Bronchial epithelial cell (primary cell): ENCODE measurements around the gene SPTBN1. TPM values are rescaled to one million over a fixed set of nuclear protein-coding genes. Genes with fewer than 3 reads are reported as not detected.

ENCODE experiments used
- DNase-seq: peaks from one replicate; pipeline ENCODE4 v3.0.0-alpha.2; 2010; ENCODE audit warnings: low read depth
- FAIRE-seq: peaks from 2 replicates; lab custom pipeline; 2011; peaks lifted over from hg19 to GRCh38; lab: Jason Lieb, UNC
- H3K27me3 ChIP-seq: 2 replicates; pipeline ENCODE4 v1.5.1; 2011; ENCODE audit warnings: low read length; ENCODE audit not compliant: control insufficient read depth, insufficient read depth
- H3K36me3 ChIP-seq: 2 replicates; pipeline ENCODE4 v1.5.1; 2011; ENCODE audit warnings: low read length; ENCODE audit not compliant: control insufficient read depth, insufficient read depth
- H3K4me3 ChIP-seq: 2 replicates; pipeline ENCODE4 v1.5.1; 2011; ENCODE audit warnings: mild to moderate bottlenecking, low read depth, low read length, control low read depth
- CTCF ChIP-seq: IDR thresholded peaks from 2 replicates; pipeline ENCODE4 v1.5.1; 2011; ENCODE audit warnings: mild to moderate bottlenecking, moderate library complexity, low read length, control low read depth, inconsistent platforms; ENCODE audit not compliant: insufficient read depth, severe bottlenecking
- total RNA-seq: library from RNA; depleted of rRNA; stranded (reverse); fragments of >200 nt; gene quantifications from 2 replicates; pipeline ENCODE4 v1.2.1, GENCODE V29; 2014

The SPTBN1 gene
- total RNA-seq, 1 donor from 2014 or later: 339 TPM

GRCh38 chr2:54636415-54637139 lies 180.4 kb downstream of the SPTBN1 start:
- H3K4me3 ChIP-seq: no peak overlapping the region
- peaks cover 38% of the 10 kb centered on the region for H3K36me3 ChIP-seq
- no peak for TF ChIP-seq CTCF
- FAIRE-seq: no peak
- no peaks in the 10 kb centered on the region for H3K27me3 ChIP-seq
- no peak for DNase-seq

- FAIRE-seq: no peak
Measured at GRCh38 chr2:54638103-54638502, 182.0 kb downstream of the SPTBN1 start.

GRCh38 chr2:54638774-54639187 lies 182.7 kb downstream of the SPTBN1 start:
- Histone ChIP-seq H3K27me3 (no peaks in the 10 kb centered on the region), H3K36me3 (peaks cover 35% of the 10 kb centered on the region)
- DNase-seq: no peak

More at GRCh38 chr2:54638103-54638502, 182.0 kb downstream of the SPTBN1 start:
- H3K36me3 ChIP-seq: peaks cover 37% of the 10 kb centered on the region
- no peaks in the 10 kb centered on the region for H3K27me3 ChIP-seq
- no peak for DNase-seq
- H3K4me3 ChIP-seq: no peak overlapping the region
- TF ChIP-seq CTCF: no peak

GRCh38 chr2:54639609-54640008 lies 183.5 kb downstream of the SPTBN1 start:
- peaks cover 36% of the 10 kb centered on the region for H3K36me3 ChIP-seq
- no peaks in the 10 kb centered on the region for H3K27me3 ChIP-seq
- DNase-seq (no peak), FAIRE-seq (no peak)
- H3K4me3 ChIP-seq: no peak overlapping the region
- no peak for TF ChIP-seq CTCF

More at GRCh38 chr2:54638774-54639187, 182.7 kb downstream of the SPTBN1 start:
- no peak overlapping the region for H3K4me3 ChIP-seq
- no peak for FAIRE-seq
- no peak for TF ChIP-seq CTCF

GRCh38 chr2:54640834-54641540 lies 184.9 kb downstream of the SPTBN1 start:
- H3K36me3 ChIP-seq: peaks cover 40% of the 10 kb centered on the region
- H3K27me3 ChIP-seq: no peaks in the 10 kb centered on the region
- no peak overlapping the region for H3K4me3 ChIP-seq
- no peak for TF ChIP-seq CTCF
- DNase-seq: no peak
- FAIRE-seq: no peak
